GM23338 (cell line): Measurements from ENCODE around the gene CCDC68. TPM values are rescaled to one million over a fixed set of nuclear protein-coding genes. Genes with fewer than 3 reads are reported as not detected.

Experiments used
- ATAC-seq: fragments of 200-7000 bp; cut with Tn5 transposase; 3 replicates; pipeline ENCODE4 v1.9.1; 2020
- DNase-seq: peaks from one replicate; pipeline ENCODE4 v3.0.0-alpha.2; 2015; ENCODE audit warnings: low spot score
- H2AFZ ChIP-seq: fragments of 200-600 bp; sonication (generic); 2 replicates; pipeline ENCODE4 v1.8.0; 2016; ENCODE audit warnings: antibody characterized with exemption, mild to moderate bottlenecking, moderate library complexity
- H3F3A ChIP-seq: fragments of 200-600 bp; sonication (generic); replicated peaks from 2 replicates; pipeline ENCODE4 v1.8.0; 2017; ENCODE audit warnings: antibody characterized with exemption, mixed run types, low read depth
- H3K27ac ChIP-seq: fragments of 200-600 bp; sonication (generic); 2 replicates; pipeline ENCODE4 v1.6.1; 2016; ENCODE audit warnings: low read depth
- H3K27me3 ChIP-seq: fragments of 200-600 bp; sonication (generic); 2 replicates; pipeline ENCODE4 v1.8.0; 2016; ENCODE audit warnings: mild to moderate bottlenecking, mixed run types, moderate library complexity; ENCODE audit not compliant: insufficient read depth
- H3K36me3 ChIP-seq: fragments of 200-600 bp; sonication (generic); 2 replicates; pipeline ENCODE4 v1.8.0; 2016; ENCODE audit warnings: mild to moderate bottlenecking; ENCODE audit not compliant: insufficient read depth
- H3K4me1 ChIP-seq: fragments of 200-600 bp; sonication (generic); 2 replicates; pipeline ENCODE4 v1.8.0; 2016; ENCODE audit warnings: mild to moderate bottlenecking, moderate library complexity; ENCODE audit not compliant: insufficient read depth
- H3K4me2 ChIP-seq: fragments of 200-600 bp; sonication (generic); 2 replicates; pipeline ENCODE4 v1.7.1; 2017; ENCODE audit warnings: mixed run types
- H3K4me3 ChIP-seq: fragments of 200-600 bp; sonication (generic); 2 replicates; pipeline ENCODE4 v1.6.1; 2016; ENCODE audit warnings: mixed run types
- H3K79me2 ChIP-seq: fragments of 200-600 bp; sonication (generic); replicated peaks from 2 replicates; pipeline ENCODE4 v1.8.0; 2017; ENCODE audit warnings: mild to moderate bottlenecking; ENCODE audit not compliant: insufficient read depth
- H3K9me2 ChIP-seq: fragments of 200-600 bp; sonication (generic); 2 replicates; pipeline ENCODE4 v1.8.0; 2017; ENCODE audit not compliant: insufficient read depth
- H4K20me1 ChIP-seq: fragments of 200-600 bp; sonication (generic); replicated peaks from 2 replicates; pipeline ENCODE4 v1.8.0; 2017; ENCODE audit warnings: mild to moderate bottlenecking; ENCODE audit not compliant: insufficient read depth
- H3K27ac Mint-ChIP-seq: 2 replicates; pipeline ENCODE4 v1.8.0; 2020; ENCODE audit warnings: inconsistent platforms, mild to moderate bottlenecking, moderate library complexity, mixed read lengths
- H3K27me3 Mint-ChIP-seq: 3 replicates; pipeline ENCODE4 v1.8.0; 2022; ENCODE audit warnings: low read depth, mild to moderate bottlenecking, moderate library complexity, mixed read lengths, inconsistent platforms; ENCODE audit not compliant: insufficient read depth, poor library complexity
- H3K36me3 Mint-ChIP-seq: 3 replicates; pipeline ENCODE4 v1.8.0; 2021; ENCODE audit warnings: low read depth, mild to moderate bottlenecking, inconsistent platforms, moderate library complexity, mixed read lengths
- H3K4me1 Mint-ChIP-seq: 3 replicates; pipeline ENCODE4 v1.8.0; 2020; ENCODE audit warnings: mild to moderate bottlenecking, inconsistent platforms, mixed read lengths
- H3K4me3 Mint-ChIP-seq: 3 replicates; pipeline ENCODE4 v1.8.0; 2021; ENCODE audit warnings: moderate library complexity, mild to moderate bottlenecking, inconsistent platforms, mixed read lengths
- H3K9me3 Mint-ChIP-seq: 3 replicates; pipeline ENCODE4 v1.8.0; 2020; ENCODE audit warnings: moderate library complexity, mild to moderate bottlenecking, inconsistent platforms, mixed read lengths
- CTCF ChIP-seq, 2 experiments: fragments of 200-600 bp in 1 of 2; sonication (generic) in 1 of 2; conservative IDR thresholded peaks; 2 replicates each; pipeline versions ENCODE4 v1.5.1 to v1.6.1; 2016 to 2017; ENCODE audit warnings: antibody characterized with exemption in 2 of 2, low read depth in 2 of 2, mild to moderate bottlenecking in 2 of 2, moderate library complexity in 1 of 2
- EZH2 ChIP-seq: fragments of 200-600 bp; sonication (generic); IDR thresholded peaks from one replicate; pipeline ENCODE4 v1.8.0; 2017; ENCODE audit warnings: antibody characterized with exemption, mild to moderate bottlenecking, low read depth; ENCODE audit not compliant: unreplicated experiment
- EZH2phosphoT487 ChIP-seq: fragments of 200-600 bp; sonication (generic); IDR thresholded peaks from one replicate; pipeline ENCODE4 v1.8.1; 2018; ENCODE audit warnings: antibody characterized with exemption; ENCODE audit not compliant: unreplicated experiment
- JUNB ChIP-seq: IDR thresholded peaks from one replicate; pipeline ENCODE4 v1.6.1; 2016; ENCODE audit warnings: antibody characterized with exemption; ENCODE audit not compliant: unreplicated experiment
- NANOG ChIP-seq: IDR thresholded peaks from 2 replicates; pipeline ENCODE4 v1.6.1; 2016; ENCODE audit warnings: antibody characterized with exemption, borderline replicate concordance
- POLR2AphosphoS5 ChIP-seq: IDR thresholded peaks from 2 replicates; pipeline ENCODE4 v1.6.1; 2016; ENCODE audit warnings: antibody characterized with exemption, low read depth
- ZNF331 ChIP-seq: fragments of 250-450 bp; sonication (Bioruptor Pico); IDR thresholded peaks from 2 replicates; pipeline ENCODE4 v1.5.0; 2020; ENCODE audit warnings: low read depth, mild to moderate bottlenecking, moderate library complexity
- polyA plus RNA-seq: library from polyadenylated mRNA; unstranded; fragments of >200 nt; fragmentation: Nextera tagmentation; extraction: Ambion mirVana; gene quantifications from 2 replicates; pipeline ENCODE4 v1.2.1, GENCODE V29; 2016
- total RNA-seq: library from RNA; depleted of rRNA; stranded (reverse); fragments of >200 nt; shearing (Covaris generic); gene quantifications from 2 replicates; pipeline ENCODE4 v1.2.3, GENCODE V29; 2014

The CCDC68 gene
- total and polyA plus RNA-seq, 2 experiments from 2014 or later, result 1.6 to 3.7 TPM

GRCh38 chr18:54950221-54950620 is 9.0 kb downstream of the CCDC68 start:
- no peaks in the 10 kb centered on the region for H3K9me2 ChIP-seq
- H4K20me1 ChIP-seq, result no peaks in the 10 kb centered on the region
- no peak for DNase-seq
- no peak overlapping the region for H3K4me3 Mint-ChIP-seq
- H3K36me3 Mint-ChIP-seq, result no peaks in the 10 kb centered on the region
- ATAC-seq, result no peak
- no peaks in the 10 kb centered on the region for H3K4me1 Mint-ChIP-seq
- H3K4me3 ChIP-seq, result no peak overlapping the region
- H3K27me3 Mint-ChIP-seq, result peaks cover 2% of the 10 kb centered on the region
- no peak overlapping the region for H3K27ac Mint-ChIP-seq
- no peak overlapping the region for H3K4me2 ChIP-seq
- no peaks in the 10 kb centered on the region for H3F3A ChIP-seq
- no peaks in the 10 kb centered on the region for H3K9me3 Mint-ChIP-seq
- H2AFZ ChIP-seq, result no peak overlapping the region
- H3K36me3 ChIP-seq, result no peaks in the 10 kb centered on the region
- no peaks in the 10 kb centered on the region for H3K79me2 ChIP-seq
- peak; percentile 22 to 44; a peak in 3 of 4 replicates for TF ChIP-seq CTCF (conservative IDR thresholded peaks at IDR 0.05; ENCODE audit: low read depth in 2 of 2)
- TF ChIP-seq EZH2, result no peak
- H3K4me1 ChIP-seq, result no peaks in the 10 kb centered on the region
- H3K27me3 ChIP-seq, result no peaks in the 10 kb centered on the region
- H3K27ac ChIP-seq, result no peak overlapping the region

GRCh38 chr18:54949588-54949987 is 9.7 kb downstream of the CCDC68 start:
- ATAC-seq, result no peak

More at GRCh38 chr18:54949588-54949987, 9.7 kb downstream of the CCDC68 start:
- no peak overlapping the region for H3K4me3 ChIP-seq
- no peaks in the 10 kb centered on the region for H3F3A ChIP-seq
- no peaks in the 10 kb centered on the region for H3K27me3 ChIP-seq
- Mint-ChIP-seq H3K27me3 (peaks cover 2% of the 10 kb centered on the region), H3K4me3 (no peak overlapping the region), H3K27ac (no peak overlapping the region), H3K36me3 (no peaks in the 10 kb centered on the region), H3K4me1 (no peaks in the 10 kb centered on the region), H3K9me3 (no peaks in the 10 kb centered on the region)
- H2AFZ ChIP-seq, result no peak overlapping the region
- no peak overlapping the region for H3K4me2 ChIP-seq
- no peaks in the 10 kb centered on the region for H4K20me1 ChIP-seq
- no peaks in the 10 kb centered on the region for H3K9me2 ChIP-seq
- no peak for DNase-seq
- no peak for TF ChIP-seq ZNF331 (CRISPR knock-in tag)
- TF ChIP-seq CTCF (conservative IDR thresholded peaks at IDR 0.05; ENCODE audit: low read depth in 2 of 2), result no peak
- TF ChIP-seq JUNB, result no peak
- no peak for TF ChIP-seq EZH2
- no peak for TF ChIP-seq POLR2AphosphoS5
- no peak for TF ChIP-seq NANOG
- no peak for TF ChIP-seq EZH2phosphoT487
- H3K36me3 ChIP-seq, result no peaks in the 10 kb centered on the region
- H3K27ac ChIP-seq, result no peak overlapping the region
- no peaks in the 10 kb centered on the region for H3K4me1 ChIP-seq
- H3K79me2 ChIP-seq, result no peaks in the 10 kb centered on the region
